Right hindlimb (tissue), 1 donor: ENCODE data around the gene RASD1.

ENCODE experiments used
- DNase-seq: peaks from one replicate; pipeline ENCODE4 v3.0.0-alpha.2; 2018

Gene RASD1

GRCh38 chr17:17526369-17526768 is 30.2 kb upstream of the RASD1 start:
- no peak for DNase-seq

GRCh38 chr17:17525956-17526355 is 29.8 kb upstream of the RASD1 start:
- DNase-seq = no peak

GRCh38 chr17:17525311-17525710 is 29.1 kb upstream of the RASD1 start:
- DNase-seq = peak; percentile 17

- DNase-seq = no peak
These were observed 27.7 kb upstream of the RASD1 start for GRCh38 chr17:17523731-17524490.

- no peak for DNase-seq
These were observed 27.0 kb upstream of the RASD1 start for GRCh38 chr17:17523001-17523730.

- peak; percentile 5 for DNase-seq
These were observed 24.5 kb upstream of the RASD1 start for GRCh38 chr17:17520599-17521232.

GRCh38 chr17:17519886-17520285 is 23.7 kb upstream of the RASD1 start:
- DNase-seq = no peak

GRCh38 chr17:17518951-17519350 is 22.8 kb upstream of the RASD1 start:
- DNase-seq = no peak

GRCh38 chr17:17518014-17518413 is 21.8 kb upstream of the RASD1 start:
- DNase-seq = peak; percentile 18

GRCh38 chr17:17516941-17517720 is 20.9 kb upstream of the RASD1 start:
- peak; percentile 18 for DNase-seq

- DNase-seq = peak; percentile 69
These were observed 20.0 kb upstream of the RASD1 start for GRCh38 chr17:17515934-17516930.

GRCh38 chr17:17514993-17515933 is 19.1 kb upstream of the RASD1 start:
- DNase-seq = peak; percentile 58

GRCh38 chr17:17514361-17514992 is 18.3 kb upstream of the RASD1 start:
- DNase-seq = peak; percentile 20

- DNase-seq = peak; percentile 15
These were observed 17.4 kb upstream of the RASD1 start for GRCh38 chr17:17513626-17514025.

- no peak for DNase-seq
These were observed 16.7 kb upstream of the RASD1 start for GRCh38 chr17:17512866-17513265.

GRCh38 chr17:17511881-17512858 is 16.0 kb upstream of the RASD1 start:
- peak; percentile 73 for DNase-seq

GRCh38 chr17:17511293-17511741 is 15.1 kb upstream of the RASD1 start:
- DNase-seq = no peak

- DNase-seq = peak; percentile 18
These were observed 14.5 kb upstream of the RASD1 start for GRCh38 chr17:17510456-17511292.
